Measurements from ENCODE around the gene BRMS1L.
A peak's percentile ranks its signal among the peaks of the same experiment; 100 is the strongest.
"Not testable (repeated sequence)": the region's sequence is repeated elsewhere in the genome, so short reads cannot be mapped to it uniquely, and the experiment has no call there.

The BRMS1L gene

DNA sequence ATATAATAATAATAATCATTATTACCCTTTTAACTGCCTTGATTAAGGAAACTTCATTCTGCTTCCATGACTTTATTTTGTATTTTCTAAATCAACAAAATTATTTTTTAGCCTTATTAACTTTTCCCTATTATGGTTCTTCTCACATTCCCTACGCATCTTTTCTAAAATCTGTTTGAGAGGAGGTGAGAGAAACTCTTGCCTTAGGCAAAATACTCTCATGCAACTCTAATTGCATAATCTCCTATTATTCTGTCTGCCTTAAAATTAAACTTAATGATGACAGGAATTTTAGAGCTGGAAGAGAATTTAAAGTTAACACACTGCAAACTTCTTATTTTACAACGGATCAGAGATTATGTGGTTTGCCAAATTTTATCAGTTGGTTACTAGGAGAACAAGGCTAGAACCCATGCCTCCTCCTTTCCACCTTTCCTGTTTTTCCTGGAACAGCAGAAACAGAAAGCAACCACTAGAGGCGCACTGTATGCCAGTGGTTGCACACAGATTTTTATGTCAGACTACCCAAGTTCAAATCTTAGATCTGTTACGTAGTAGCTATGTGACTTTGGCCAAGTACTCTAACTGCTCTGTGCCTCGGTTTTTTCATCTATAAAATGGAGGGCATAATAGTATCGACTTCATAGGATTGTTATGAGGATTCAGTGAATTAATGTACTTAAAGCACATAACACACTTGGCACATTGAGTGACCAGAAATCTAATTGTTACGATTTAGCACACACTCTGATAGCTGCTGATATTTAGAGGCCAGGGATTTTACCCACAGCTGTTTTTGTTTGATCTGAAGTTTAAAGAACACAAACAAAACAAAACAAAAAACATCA, 4.3 kb upstream of the BRMS1L start:
- DNase-seq = peak; percentile 70

DNA sequence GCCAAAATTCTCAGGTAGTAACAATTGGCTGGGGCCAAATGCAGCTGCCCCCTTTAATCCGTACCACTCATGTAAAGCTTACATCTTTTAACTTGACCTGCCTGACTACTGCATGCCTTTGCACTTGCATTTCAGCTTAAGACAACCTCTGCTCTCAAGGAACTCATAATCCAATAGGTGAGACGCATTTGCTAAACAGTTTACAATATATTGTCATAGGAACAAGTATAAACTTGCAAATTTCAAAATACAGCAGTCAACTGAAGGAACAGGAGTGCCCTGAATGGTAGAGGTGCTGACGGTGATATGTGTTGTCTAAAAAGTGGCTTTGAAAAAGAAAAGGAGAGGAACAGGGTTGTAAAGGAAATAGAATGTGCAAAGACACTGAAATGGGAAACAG, 3.6 kb upstream of the BRMS1L start:
- DNase-seq = no peak

DNA sequence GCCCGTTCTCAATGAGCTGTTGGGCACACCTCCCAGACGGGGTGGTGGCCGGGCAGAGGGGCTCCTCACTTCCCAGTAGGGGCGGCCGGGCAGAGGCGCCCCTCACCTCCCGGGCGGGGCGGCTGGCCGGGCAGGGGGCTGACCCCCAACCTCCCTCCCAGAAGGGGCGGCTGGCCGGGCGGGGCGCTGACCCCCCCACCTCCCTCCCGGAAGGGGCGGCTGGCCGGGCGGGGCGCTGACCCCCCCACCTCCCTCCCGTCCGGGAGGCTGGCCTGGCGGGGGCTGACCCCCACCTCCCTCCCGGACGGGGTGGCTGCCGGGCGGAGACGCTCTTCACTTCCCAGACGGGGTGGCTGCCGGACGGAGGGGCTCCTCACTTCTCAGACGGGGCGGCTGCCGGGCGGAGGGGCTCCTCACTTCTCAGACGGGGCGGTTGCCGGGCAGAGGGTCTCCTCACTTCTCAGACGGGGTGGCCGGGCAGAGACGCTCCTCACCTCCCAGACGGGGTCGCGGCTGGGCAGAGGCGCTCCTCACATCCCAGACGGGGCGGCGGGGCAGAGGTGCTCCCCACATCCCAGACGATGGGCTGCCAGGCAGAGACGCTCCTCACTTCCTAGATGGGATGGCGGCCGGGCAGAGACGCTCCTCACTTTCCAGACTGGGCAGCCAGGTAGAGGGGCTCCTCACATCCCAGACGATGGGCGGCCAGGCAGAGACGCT, 1.5 kb upstream of the BRMS1L start:
- not testable (repeated sequence) for DNase-seq

GRCh38 chr14:35825968-35826217, 245 bp upstream of the BRMS1L start:
- DNase-seq = no peak

- no peak for DNase-seq
These were observed 846 bp downstream of the BRMS1L start for GRCh38 chr14:35826952-35827416.

GRCh38 chr14:35827678-35828472, 1.7 kb downstream of the BRMS1L start:
- no peak for DNase-seq

- no peak for DNase-seq
These were observed 3.3 kb downstream of the BRMS1L start for GRCh38 chr14:35829449-35829848.

DNA sequence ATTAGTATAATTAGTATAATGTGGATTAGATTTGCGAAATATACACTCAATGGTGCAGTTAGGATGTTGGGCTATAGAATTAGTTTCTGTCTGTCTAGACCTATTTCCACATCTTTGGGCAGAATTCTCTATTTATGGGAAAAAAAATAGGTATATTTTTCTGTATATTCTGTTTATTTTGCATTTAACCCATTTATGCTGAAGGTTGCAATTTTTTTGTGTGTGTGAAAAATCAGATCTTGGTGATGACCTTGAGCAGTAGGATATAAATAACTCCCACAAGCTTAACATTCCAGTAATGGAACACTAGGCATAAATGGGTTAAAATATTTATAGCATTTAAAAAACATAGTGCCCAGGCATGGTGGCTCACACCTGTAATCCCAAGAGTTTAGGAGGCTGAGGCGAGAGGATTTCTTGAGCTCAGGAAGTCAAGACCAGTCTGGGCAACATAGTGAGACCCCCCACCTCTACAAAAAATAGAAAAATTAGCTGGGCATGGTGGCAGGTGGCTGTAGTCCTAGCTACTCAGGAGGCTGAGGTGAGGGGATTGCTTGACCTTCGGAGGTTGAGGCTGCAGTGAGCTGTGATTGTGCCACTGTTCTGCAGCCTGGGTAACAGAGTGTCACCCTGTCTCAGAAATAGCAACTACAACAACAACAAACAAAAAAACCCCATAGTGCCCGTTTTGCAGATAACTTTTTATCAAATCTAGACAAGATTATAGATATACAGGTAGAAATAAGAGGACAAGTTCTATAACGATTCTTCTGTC, 9.3 kb downstream of the BRMS1L start:
- DNase-seq = no peak

- DNase-seq = not testable (repeated sequence)
These were observed 15.6 kb downstream of the BRMS1L start for GRCh38 chr14:35841704-35842103.

- not testable (repeated sequence) for DNase-seq
These were observed 16.1 kb downstream of the BRMS1L start for GRCh38 chr14:35842245-35842644.

GRCh38 chr14:35844494-35844893, 18.4 kb downstream of the BRMS1L start:
- DNase-seq = no peak

GRCh38 chr14:35847636-35848035, 21.5 kb downstream of the BRMS1L start:
- no peak for DNase-seq

GRCh38 chr14:35849122-35849521, 23.0 kb downstream of the BRMS1L start:
- DNase-seq = no peak

- DNase-seq = no peak
These were observed 25.7 kb downstream of the BRMS1L start for GRCh38 chr14:35851823-35852222.

GRCh38 chr14:35853225-35853624, 27.1 kb downstream of the BRMS1L start:
- no peak for DNase-seq

- no peak for DNase-seq
These were observed 28.6 kb downstream of the BRMS1L start for GRCh38 chr14:35854696-35855270.

DNA sequence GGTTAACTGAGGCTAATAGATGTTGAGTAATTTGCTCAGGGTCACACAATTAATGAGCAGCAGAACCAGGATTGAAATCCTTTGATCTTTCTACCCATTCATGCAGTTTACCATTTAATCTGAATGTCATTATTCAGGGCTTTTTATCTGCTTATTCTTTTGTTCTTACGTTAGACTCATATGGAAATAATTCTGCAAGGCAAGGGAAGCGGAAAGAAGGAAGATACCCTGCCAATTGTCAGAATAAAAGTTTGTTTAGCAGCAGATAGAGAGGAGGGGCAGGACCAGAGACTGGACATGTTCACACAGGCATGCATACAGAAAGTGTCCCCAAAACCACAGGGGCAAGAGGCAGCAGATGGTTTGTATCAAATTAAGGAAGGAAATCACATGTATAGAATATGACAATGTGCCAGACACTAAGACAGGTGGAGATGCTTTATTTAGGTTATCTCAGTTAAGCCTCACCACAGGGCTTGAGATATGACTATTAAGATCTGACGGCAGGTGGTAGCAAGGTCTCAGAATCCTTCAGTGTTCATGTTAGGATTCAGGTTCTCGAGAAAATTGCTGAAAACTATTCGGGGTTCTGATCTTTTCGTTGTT, 29.8 kb downstream of the BRMS1L start:
- DNase-seq = peak; percentile 60

- DNase-seq = no peak
These were observed 32.5 kb downstream of the BRMS1L start for GRCh38 chr14:35858521-35859209.

GRCh38 chr14:35861204-35861868, 35.2 kb downstream of the BRMS1L start:
- DNase-seq = no peak

- DNase-seq = no peak
These were observed 39.6 kb downstream of the BRMS1L start for GRCh38 chr14:35865611-35866324.

All from hematopoietic multipotent progenitor cell treated with erythropoietin and hydrocortisone succinate and interleukin-3 and kit ligand, for 4 days (in vitro differentiated cells).